ENCODE data around the gene NAALADL2. TPM values are rescaled to one million over a fixed set of nuclear protein-coding genes. Genes with fewer than 3 reads are reported as not detected.

Gene NAALADL2
- total and polyA plus RNA-seq, 2 of the 8 experiments (the other 6 are each of a cell fraction or from before 2014, with no cell fraction given) = 0.12 to 0.22 TPM

DNA sequence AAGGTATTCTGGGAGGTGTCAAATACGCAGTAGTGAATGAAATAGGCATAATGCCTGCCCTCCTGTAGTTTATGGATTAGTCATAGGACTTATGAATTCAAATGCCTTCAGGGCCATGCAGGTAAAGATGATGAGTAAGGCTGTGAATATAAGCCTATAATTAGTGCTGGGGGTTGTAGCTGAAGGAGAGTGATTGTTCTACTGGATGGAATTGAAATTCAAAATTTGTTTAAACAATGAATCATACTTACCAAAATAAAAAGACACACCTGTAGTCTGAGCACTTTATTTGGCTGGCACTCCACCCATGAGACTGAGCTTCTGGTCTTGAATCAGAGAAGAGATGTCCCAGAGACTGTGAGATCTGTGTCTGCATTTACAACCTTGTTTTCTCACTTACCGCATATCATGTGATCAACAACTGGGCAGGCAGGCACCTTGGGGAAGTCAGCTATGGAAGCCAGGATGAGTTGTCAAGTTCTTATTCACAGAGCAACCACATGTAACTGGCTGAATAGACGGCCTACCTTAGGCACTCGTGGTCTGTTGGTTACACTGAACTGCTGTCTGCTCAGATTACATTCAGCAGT, 291.8 kb downstream of the NAALADL2 start (continued):
- TF ChIP-seq CHD7 (IDR thresholded peaks at IDR 0.05; ENCODE audit: insufficient replicate concordance, low read length) (no peak), RAD21 (IDR thresholded peaks at IDR 0.05 in 1 of 2, conservative IDR thresholded peaks at IDR 0.05 in 1 of 2; ENCODE audit: low read depth in 2 of 2, low read length in 2 of 2) (no peak), TAF7 (optimal IDR thresholded peaks at IDR 0.05; ENCODE audit: borderline replicate concordance, low read depth, low read length) (no peak), CREB1 (IDR thresholded peaks at IDR 0.05) (no peak), JUN (IDR thresholded peaks at IDR 0.05; ENCODE audit: low read depth, low read length) (no peak), CEBPB (IDR thresholded peaks at IDR 0.05; ENCODE audit: low read depth, low read length) (no peak)
- TF ChIP-seq, protein P1, sequence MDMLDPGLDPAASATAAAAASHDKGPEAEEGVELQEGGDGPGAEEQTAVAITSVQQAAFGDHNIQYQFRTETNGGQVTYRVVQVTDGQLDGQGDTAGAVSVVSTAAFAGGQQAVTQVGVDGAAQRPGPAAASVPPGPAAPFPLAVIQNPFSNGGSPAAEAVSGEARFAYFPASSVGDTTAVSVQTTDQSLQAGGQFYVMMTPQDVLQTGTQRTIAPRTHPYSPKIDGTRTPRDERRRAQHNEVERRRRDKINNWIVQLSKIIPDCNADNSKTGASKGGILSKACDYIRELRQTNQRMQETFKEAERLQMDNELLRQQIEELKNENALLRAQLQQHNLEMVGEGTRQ (IDR thresholded peaks at IDR 0.05; ENCODE audit: low read length) = no peak
